WERI-Rb-1 (cell line): ENCODE measurements around the gene NKAIN2.

Experiments used
- DNase-seq: peaks from one replicate; pipeline ENCODE4 v3.0.0-alpha.2; 2020
- H3K27ac ChIP-seq: fragments of 250-450 bp; sonication (Bioruptor Pico); 2 replicates; pipeline ENCODE4 v1.5.1; 2020; ENCODE audit warnings: mild to moderate bottlenecking, moderate library complexity
- H3K27me3 ChIP-seq: fragments of 250-450 bp; sonication (Bioruptor Pico); 2 replicates; pipeline ENCODE4 v1.5.1; 2021; ENCODE audit warnings: mild to moderate bottlenecking, low read depth, moderate library complexity; ENCODE audit not compliant: insufficient read depth, severe bottlenecking
- H3K36me3 ChIP-seq: fragments of 250-450 bp; sonication (Bioruptor Pico); 2 replicates; pipeline ENCODE4 v1.5.1; 2020; ENCODE audit warnings: mild to moderate bottlenecking, moderate library complexity
- H3K4me3 ChIP-seq: 2 replicates; pipeline ENCODE4 v1.5.1; 2011; ENCODE audit warnings: low read depth, mild to moderate bottlenecking, control low read depth, low read length
- H3K9me3 ChIP-seq: fragments of 250-450 bp; sonication (Bioruptor Pico); 2 replicates; pipeline ENCODE4 v1.5.1; 2021; ENCODE audit warnings: mild to moderate bottlenecking, moderate library complexity; ENCODE audit not compliant: severe bottlenecking
- CTCF ChIP-seq: IDR thresholded peaks from 2 replicates; pipeline ENCODE4 v1.5.1; 2011; ENCODE audit warnings: low read depth, mild to moderate bottlenecking, control low read depth, inconsistent platforms, low read length

NKAIN2 gene

GRCh38 chr6:123830120-123830519 is 26.5 kb downstream of the NKAIN2 start:
- Histone ChIP-seq H3K27ac (no peak overlapping the region), H3K9me3 (no peaks in the 10 kb centered on the region), H3K36me3 (no peaks in the 10 kb centered on the region), H3K4me3 (no peak overlapping the region), H3K27me3 (no peaks in the 10 kb centered on the region)
- no peak for TF ChIP-seq CTCF
- DNase-seq = no peak

GRCh38 chr6:123838505-123839234 is 35.0 kb downstream of the NKAIN2 start:
- H3K9me3 ChIP-seq = no peaks in the 10 kb centered on the region
- DNase-seq = no peak
- TF ChIP-seq CTCF = no peak
- H3K27ac ChIP-seq = no peak overlapping the region
- H3K4me3 ChIP-seq = no peak overlapping the region
- no peaks in the 10 kb centered on the region for H3K27me3 ChIP-seq
- no peaks in the 10 kb centered on the region for H3K36me3 ChIP-seq

- H3K9me3 ChIP-seq = no peaks in the 10 kb centered on the region
- no peak for TF ChIP-seq CTCF
- no peak overlapping the region for H3K4me3 ChIP-seq
- no peak overlapping the region for H3K27ac ChIP-seq
- DNase-seq = no peak
- H3K27me3 ChIP-seq = no peaks in the 10 kb centered on the region
- H3K36me3 ChIP-seq = no peaks in the 10 kb centered on the region
Measured at GRCh38 chr6:123841067-123841896, 37.6 kb downstream of the NKAIN2 start.

- no peak for TF ChIP-seq CTCF
- Histone ChIP-seq H3K27ac (no peak overlapping the region), H3K27me3 (no peaks in the 10 kb centered on the region), H3K36me3 (no peaks in the 10 kb centered on the region), H3K4me3 (no peak overlapping the region), H3K9me3 (no peaks in the 10 kb centered on the region)
- no peak for DNase-seq
Measured at GRCh38 chr6:123844011-123844410, 40.3 kb downstream of the NKAIN2 start.

GRCh38 chr6:123848347-123848746 is 44.7 kb downstream of the NKAIN2 start:
- Histone ChIP-seq H3K27me3 (no peaks in the 10 kb centered on the region), H3K27ac (no peak overlapping the region), H3K9me3 (no peaks in the 10 kb centered on the region), H3K36me3 (no peaks in the 10 kb centered on the region), H3K4me3 (no peak overlapping the region)
- no peak for TF ChIP-seq CTCF
- DNase-seq = no peak
